ENCODE results near the gene HSD17B3.

DNA sequence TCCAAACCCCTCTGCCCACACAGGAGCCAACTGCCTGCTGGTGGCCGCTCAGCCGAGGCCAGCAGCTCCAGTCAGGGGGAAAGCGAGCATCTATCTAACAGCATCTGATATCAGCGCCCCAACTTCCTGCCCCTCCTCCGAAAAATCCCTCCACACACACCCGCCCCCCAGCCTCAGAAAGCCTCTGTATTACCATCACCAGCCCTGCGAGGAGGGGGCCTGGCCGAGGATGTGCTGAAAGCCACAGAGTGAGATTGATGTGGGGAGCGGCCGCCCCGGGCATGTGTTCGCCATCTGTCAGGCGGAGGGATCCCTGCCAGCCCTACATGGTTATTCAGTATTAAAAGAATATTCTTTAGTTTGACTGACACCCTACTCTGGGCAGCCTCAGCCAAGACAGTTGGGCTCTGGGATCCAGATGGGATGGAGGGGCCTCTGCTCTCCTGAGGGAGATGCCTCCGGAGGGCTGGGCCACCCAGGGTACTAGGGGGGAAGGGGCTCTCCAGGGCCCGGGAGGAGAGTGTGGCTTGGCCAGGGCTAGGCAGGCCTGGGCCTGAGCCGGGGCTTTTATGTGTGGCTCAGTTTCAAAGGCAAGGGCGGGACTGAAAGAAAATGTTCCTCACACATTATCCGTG lies 98.0 kb downstream of the HSD17B3 start:
- TF ChIP-seq POLR2AphosphoS5 (IDR thresholded peaks at IDR 0.05), result no peak
- no peak for TF ChIP-seq POLR2A (IDR thresholded peaks at IDR 0.05)

All from sigmoid colon (tissue), 4 donors.